Heart left ventricle (tissue), 13 donors: ENCODE measurements around the gene HSPB2.

ENCODE experiments used
- POLR2A ChIP-seq, 2 donors: fragments of 450-650 bp; IDR thresholded peaks; one replicate each; pipeline ENCODE4 v1.6.1; 2017; ENCODE audit warnings: antibody characterized with exemption in 2 of 2, mild to moderate bottlenecking in 2 of 2, moderate library complexity in 2 of 2
- TF ChIP-seq, protein P1 (sequence below), 12 donors: fragments of 200-600 bp; sonication (generic) in 4 of 12; IDR thresholded peaks; one replicate each; pipeline versions ENCODE4 v1.5.0 to v1.8.0; 2018 to 2022; ENCODE audit warnings: antibody characterized with exemption in 12 of 12, mild to moderate bottlenecking in 5 of 12
- donor health status: ischemic (EF 13 %, LVEDD 7.1; RV severe dilation, severe dysfunction).
- donor health status: DM: no; HTN: yes; CAD: no.
- donor health status: DM: no; HTN: no; CAD: no.
- donor health status: ischemic (EF 25% LVEDD 6.9; RV normal size, moderate dysfunction).
- donor health status: ischemic (EF 25% LVEDD 5.7; RV mildly dilated, moderate dysfunction).
- donor health status: ischemic (EF 35%, LVEDD 5.7; RV mildly dilated, moderate dysfunction).
- donor health status: nonischemic (EF 11% LVEDD 7.7; RV severe dilation, severe dysfunction).
- donor health status: DM: yes; HTN: yes; CAD: no.
- donor health status: PGD.
- donor health status: ischemic (EF 29% LVEDD 5.4; RV normal size, mild dysfunction).
- donor health status: nonischemic (EF 23%, LVEDD 6.1; RV moderate dilation, normal function).

DNA sequence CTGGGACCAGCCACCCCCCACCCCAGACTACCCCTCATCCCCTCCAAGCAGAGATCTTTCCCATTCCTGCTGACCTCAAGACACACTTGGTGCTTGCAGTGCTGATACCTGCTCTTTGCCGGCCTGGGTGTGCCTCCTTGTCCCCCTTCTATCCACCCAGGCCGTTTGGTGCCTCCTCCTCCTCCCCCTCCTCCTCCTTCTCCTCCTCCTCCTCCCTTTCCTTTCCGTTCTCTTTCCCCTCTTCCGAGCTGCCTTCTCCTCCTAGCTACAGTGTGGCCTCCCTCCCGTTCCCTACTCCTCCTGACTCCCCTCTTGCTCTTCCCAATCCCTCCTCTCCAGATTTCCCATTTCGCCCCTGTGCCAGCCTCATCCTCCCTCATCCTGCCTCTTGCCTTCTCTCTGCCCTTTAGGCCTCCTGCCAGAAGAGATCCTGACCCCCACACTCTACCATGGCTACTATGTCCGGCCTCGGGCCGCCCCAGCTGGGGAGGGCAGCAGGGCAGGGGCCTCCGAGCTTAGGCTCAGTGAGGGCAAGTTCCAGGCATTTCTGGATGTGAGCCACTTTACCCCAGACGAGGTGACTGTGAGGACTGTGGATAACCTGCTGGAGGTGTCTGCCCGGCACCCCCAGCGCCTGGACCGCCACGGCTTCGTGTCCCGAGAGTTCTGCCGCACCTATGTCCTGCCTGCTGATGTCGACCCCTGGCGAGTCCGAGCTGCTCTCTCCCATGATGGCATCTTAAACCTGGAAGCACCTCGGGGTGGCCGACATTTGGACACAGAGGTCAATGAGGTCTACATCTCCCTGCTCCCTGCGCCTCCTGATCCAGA lies 712 bp downstream of the HSPB2 start:
- TF ChIP-seq, protein P1, sequence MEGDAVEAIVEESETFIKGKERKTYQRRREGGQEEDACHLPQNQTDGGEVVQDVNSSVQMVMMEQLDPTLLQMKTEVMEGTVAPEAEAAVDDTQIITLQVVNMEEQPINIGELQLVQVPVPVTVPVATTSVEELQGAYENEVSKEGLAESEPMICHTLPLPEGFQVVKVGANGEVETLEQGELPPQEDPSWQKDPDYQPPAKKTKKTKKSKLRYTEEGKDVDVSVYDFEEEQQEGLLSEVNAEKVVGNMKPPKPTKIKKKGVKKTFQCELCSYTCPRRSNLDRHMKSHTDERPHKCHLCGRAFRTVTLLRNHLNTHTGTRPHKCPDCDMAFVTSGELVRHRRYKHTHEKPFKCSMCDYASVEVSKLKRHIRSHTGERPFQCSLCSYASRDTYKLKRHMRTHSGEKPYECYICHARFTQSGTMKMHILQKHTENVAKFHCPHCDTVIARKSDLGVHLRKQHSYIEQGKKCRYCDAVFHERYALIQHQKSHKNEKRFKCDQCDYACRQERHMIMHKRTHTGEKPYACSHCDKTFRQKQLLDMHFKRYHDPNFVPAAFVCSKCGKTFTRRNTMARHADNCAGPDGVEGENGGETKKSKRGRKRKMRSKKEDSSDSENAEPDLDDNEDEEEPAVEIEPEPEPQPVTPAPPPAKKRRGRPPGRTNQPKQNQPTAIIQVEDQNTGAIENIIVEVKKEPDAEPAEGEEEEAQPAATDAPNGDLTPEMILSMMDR (IDR thresholded peaks at IDR 0.05), result no peak
- no peak for TF ChIP-seq POLR2A (IDR thresholded peaks at IDR 0.05)
